K562 (cell line): ENCODE data around the gene ZDHHC8. TPM values are rescaled to one million over a fixed set of nuclear protein-coding genes. Genes with fewer than 3 reads are reported as not detected.

Experiments
- HCFC1 ChIP-seq: IDR thresholded peaks from 2 replicates; pipeline ENCODE4 v1.6.1; 2012; ENCODE audit warnings: low read depth, low read length, improper control_type of control experiment
- MNT ChIP-seq, 2 experiments: fragments of 450-650 bp; conservative IDR thresholded peaks; 2 replicates each; pipeline ENCODE4 v1.6.1; 2017; ENCODE audit warnings: mild to moderate bottlenecking in 2 of 2, moderate library complexity in 2 of 2
- PURB ChIP-seq: sonication (generic); formaldehyde crosslinking; IDR thresholded peaks from 2 replicates; pipeline ENCODE4 v1.9.0; 2021; ENCODE audit warnings: low read depth, mild to moderate bottlenecking, missing genetic modification reagents
- REST ChIP-seq, 2 experiments: fragments of 450-650 bp; formaldehyde crosslinking in 1 of 2; IDR thresholded peaks; 2 replicates each; pipeline versions ENCODE4 v1.4.0 to v1.6.1; 2014 to 2020; ENCODE audit warnings: mild to moderate bottlenecking in 2 of 2, borderline replicate concordance in 1 of 2, low read depth in 1 of 2
- ZBTB40 ChIP-seq, 2 experiments: fragments of 450-650 bp in 1 of 2; sonication (generic) in 1 of 2; formaldehyde crosslinking in 1 of 2; IDR thresholded peaks; 2 replicates each; pipeline versions ENCODE4 v1.7.1 to v1.9.0; 2016 to 2022; ENCODE audit warnings: inconsistent platforms in 1 of 2, mild to moderate bottlenecking in 1 of 2, missing genetic modification reagents in 1 of 2
- ZNF23 ChIP-seq: fragments of 250-450 bp; sonication (Bioruptor Pico); IDR thresholded peaks from 2 replicates; pipeline ENCODE4 v1.4.0; 2020; ENCODE audit warnings: mild to moderate bottlenecking
- polyA plus RNA-seq, 8 experiments: library from polyadenylated mRNA; depleted of rRNA in 4 of 8; stranded (reverse) in 5 of 8; unstranded in 3 of 8; fragments of >200 nt; fragmentation: Nextera tagmentation in 2 of 8; fragmentation: Illumina TruSeq in 1 of 8; extraction: Ambion mirVana in 2 of 8; extraction: Trizol in 1 of 8; gene quantifications; 2 replicates each; pipeline versions ENCODE4 v1.2.1 to v1.2.3, GENCODE V29; 2011 to 2014; ENCODE audit warnings: inconsistent platforms in 1 of 8, missing spikeins in 1 of 8
- total RNA-seq, 7 experiments: library from RNA; depleted of rRNA in 6 of 7; stranded (reverse); fragments of >200 nt in 6 of 7; fragmentation: Illumina TruSeq in 2 of 7; extraction: Trizol in 2 of 7; gene quantifications; 2 replicates each; pipeline versions ENCODE4 v1.2.1 to v1.2.3, GENCODE V29; 2011 to 2021; ENCODE audit warnings: low replicate concordance in 1 of 7

ZDHHC8 gene
- total and polyA plus RNA-seq, 9 of the 15 experiments (the other 6 are each of a cell fraction or from before 2014, with no cell fraction given), result 0.04 to 109 (median 16.4) TPM

- TF ChIP-seq REST (IDR thresholded peaks at IDR 0.05; ENCODE audit: borderline replicate concordance), result no peak
- TF ChIP-seq REST (CRISPR knock-in tag; IDR thresholded peaks at IDR 0.05; ENCODE audit: low read depth), result 0 out of 2 replicates have a peak, but pooled peaks have one; percentile 17
- no peak for TF ChIP-seq PURB (CRISPR knock-in tag)
- no peak for TF ChIP-seq ZNF23 (CRISPR knock-in tag)
- TF ChIP-seq ZBTB40 (IDR thresholded peaks at IDR 0.05), result no peak
- peak; percentile 53 for TF ChIP-seq ZBTB40 (CRISPR knock-in tag; IDR thresholded peaks at IDR 0.05)
- TF ChIP-seq MNT (conservative IDR thresholded peaks at IDR 0.05), result no peak
- 0 out of 2 replicates have a peak, but pooled peaks have one; percentile 4 for TF ChIP-seq HCFC1
Measured at GRCh38 chr22:20137671-20138416, 6.2 kb downstream of the ZDHHC8 start (continued).
